ENCODE data around the gene CENPK.
A peak's percentile ranks its signal among the peaks of the same experiment; 100 is the strongest.
"Not testable (repeated sequence)": the region's sequence is repeated elsewhere in the genome, so short reads cannot be mapped to it uniquely, and the experiment has no call there.

Gene CENPK

DNA sequence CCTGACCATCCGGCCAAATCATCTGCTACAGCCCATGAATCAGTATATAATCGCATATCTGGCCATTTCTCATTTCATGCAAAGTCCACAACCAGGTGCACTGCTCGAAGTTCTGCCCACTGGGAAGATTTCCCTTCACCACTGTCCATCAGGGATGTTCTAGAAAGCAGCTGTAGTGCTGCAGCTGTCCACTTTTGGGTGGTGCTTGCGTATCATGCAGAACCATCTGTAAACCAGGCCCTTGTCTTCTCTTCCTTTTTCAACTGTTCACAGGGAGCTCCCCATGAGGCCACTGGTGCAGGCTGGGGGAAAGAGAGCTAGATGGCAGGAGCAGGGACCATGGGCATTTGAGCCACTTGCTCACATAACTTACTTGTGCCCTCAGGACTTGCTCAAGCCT, 73.8 kb downstream of the CENPK start:
- no peak for DNase-seq

- DNase-seq, result not testable (repeated sequence)
Observed at GRCh38 chr5:65488038-65488687, 74.8 kb downstream of the CENPK start.

DNA sequence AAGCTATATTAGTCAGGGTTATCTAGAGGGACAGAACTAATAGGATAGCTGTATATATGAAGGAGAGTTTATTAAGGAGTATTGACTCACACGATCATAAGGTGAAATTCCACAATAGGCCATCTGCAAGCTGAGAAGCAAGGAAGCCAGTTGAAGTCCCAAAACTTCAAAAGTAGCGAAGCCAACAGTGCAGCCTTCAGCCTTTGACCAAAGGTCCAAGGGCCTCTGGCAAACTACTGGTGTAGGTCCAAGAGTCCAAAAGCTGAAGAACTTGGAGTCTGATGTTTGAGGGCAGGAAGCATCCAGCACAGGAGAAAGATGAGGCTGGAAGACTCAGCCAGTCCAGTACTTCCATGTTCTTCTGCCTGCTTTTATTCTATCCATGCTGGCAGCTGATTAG, 76.2 kb downstream of the CENPK start:
- DNase-seq, result not testable (repeated sequence)

DNA sequence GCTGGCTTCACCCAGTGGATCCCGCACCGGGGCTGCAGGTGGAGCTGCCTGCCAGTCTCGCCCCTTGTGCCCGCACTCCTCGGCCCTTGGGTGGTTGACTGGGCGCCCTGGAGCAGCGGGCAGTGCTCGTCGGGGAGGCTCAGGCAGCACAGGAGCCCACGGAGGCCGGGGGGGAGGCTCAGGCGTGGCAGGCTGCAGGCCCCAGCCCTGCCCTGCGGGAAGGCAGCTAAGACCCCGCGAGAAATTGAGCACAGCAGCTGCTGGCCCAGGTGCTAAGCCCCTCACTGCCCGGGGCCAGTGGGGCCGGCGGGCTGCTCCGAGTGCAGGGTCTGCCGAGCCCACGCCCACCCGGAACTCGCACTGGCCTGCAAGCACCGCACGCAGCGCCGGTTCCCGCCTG, 77.6 kb downstream of the CENPK start:
- no peak for DNase-seq

DNA sequence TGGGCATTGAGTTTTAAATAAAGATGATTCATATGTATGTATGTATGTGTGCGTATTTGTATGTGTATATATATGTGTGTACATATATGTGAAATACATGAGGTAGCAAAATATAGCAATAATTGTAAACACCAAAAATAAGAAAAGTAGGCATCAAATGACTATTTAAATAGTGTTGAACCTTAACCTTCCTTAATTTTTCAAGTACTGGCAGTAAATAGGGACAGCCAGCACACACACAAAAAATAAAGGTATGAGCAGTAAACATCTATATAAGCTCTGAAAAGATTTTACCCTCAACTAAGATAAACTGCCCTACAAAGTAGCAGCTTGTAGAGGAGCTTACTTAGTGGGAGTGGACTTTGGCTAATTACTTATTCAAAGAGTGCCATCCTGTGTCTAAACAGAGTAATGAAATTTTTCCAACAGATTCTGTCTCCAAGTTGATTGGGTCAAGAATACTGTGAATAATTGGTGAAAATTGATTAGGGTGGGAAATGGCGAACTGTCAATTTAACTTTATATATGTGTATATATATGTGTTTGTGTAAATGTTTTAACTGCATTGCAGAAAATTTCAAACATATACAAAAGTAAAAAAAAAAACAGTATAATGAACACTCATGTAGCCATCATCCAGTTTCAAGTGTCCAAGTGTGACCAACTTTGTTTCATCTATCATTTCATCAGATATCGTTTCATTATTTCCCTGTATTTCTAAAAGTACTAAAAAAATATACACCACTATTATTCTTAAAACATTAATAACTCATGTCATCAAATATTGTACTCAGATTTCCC, 79.2 kb downstream of the CENPK start:
- no peak for DNase-seq

DNA sequence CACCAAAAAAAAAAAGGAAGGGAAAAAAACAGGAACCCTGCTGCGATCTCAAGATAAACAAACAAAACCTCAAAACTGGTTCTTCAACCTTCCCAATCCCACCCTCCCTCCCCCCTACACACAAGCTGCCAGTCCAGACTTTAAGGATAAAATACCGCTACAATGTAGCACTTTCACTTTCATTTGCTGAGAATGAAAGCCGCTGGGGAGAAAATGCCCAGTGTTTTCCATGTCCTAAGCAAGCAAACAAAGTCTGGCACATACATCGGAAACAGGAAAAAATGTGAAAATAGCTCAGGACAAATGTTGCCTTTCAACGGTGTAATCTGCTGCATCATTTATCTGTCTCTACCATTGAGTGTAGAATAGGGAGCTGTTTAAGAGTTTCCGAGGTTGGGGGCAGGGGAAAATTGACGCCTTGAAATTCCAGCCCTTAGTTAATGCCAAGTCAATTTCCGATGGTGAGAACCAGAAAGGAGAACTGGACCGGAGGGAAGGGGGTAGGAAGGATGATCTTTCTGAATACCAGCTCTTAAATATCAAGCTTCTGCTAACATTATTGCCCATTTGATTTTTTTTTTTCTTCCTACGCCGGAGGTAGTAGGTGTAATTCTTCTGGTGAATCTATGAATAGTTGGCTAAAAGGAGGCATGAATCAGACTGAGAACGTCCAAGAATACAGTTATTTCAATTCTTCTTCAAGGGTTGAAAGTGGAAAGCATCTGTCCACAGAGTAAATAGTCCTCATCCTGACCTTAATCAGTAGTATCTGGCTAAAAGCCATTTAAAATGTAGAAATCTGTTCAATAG, 80.0 kb downstream of the CENPK start:
- no peak for DNase-seq

- DNase-seq, result no peak
Observed at GRCh38 chr5:65482296-65482735, 80.7 kb downstream of the CENPK start.

GRCh38 chr5:65481635-65482295, 81.2 kb downstream of the CENPK start, which contains the start of gene ADAMTS6:
TSS of gene ADAMTS6 (minus strand) at chr5:65481920. CDS start at chr5:65473673, 8,247 bp downstream.
- peak; percentile 74 for DNase-seq

DNA sequence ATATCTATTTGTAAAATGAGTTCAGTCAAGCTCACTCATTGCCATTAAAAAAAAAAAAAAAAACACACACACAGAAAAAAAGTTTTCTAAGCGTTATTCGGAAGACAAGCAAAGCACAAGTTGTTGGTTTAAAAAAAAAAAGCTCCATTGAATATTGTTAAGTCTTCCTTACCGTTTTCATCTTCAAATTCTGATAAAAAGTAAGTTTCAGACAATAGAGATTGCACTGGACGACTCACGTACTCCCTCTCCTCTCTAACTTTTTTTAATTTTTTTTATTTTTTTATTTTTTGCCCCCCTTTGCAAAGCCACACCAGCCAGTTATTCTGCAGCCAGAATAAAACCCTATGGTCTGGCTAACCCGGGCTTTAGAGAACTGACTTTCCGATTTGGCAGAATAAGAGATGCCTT, 81.8 kb downstream of the CENPK start:
- no peak for DNase-seq

- DNase-seq, result peak; percentile 19
Observed at GRCh38 chr5:65480306-65480865, 82.6 kb downstream of the CENPK start.

- no peak for DNase-seq
Observed at GRCh38 chr5:65479527-65479926, 83.4 kb downstream of the CENPK start.

DNA sequence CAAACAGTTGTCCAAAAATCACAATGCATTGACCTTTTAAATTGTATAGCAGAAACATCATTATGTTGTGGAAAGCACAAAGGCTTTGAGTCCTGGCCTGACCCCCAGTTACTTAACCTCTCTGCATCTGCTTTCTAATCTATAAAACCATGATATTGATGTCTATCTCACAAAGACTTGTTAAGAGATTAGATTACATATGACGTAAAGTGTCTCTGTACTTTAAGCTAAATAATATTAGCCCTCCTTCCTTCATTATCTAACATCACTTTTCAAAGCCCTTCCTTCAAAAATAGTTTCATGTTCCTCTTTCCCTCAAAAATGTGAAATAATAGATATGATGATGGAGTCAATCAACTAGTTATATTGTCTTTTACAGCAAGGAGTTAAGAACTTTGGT, 84.6 kb downstream of the CENPK start:
- no peak for DNase-seq

- no peak for DNase-seq
Observed at GRCh38 chr5:65475895-65476294, 87.1 kb downstream of the CENPK start.

- no peak for DNase-seq
Observed at GRCh38 chr5:65475336-65475735, 87.6 kb downstream of the CENPK start.

- DNase-seq, result no peak
Observed at GRCh38 chr5:65474130-65474711, 88.7 kb downstream of the CENPK start.

DNA sequence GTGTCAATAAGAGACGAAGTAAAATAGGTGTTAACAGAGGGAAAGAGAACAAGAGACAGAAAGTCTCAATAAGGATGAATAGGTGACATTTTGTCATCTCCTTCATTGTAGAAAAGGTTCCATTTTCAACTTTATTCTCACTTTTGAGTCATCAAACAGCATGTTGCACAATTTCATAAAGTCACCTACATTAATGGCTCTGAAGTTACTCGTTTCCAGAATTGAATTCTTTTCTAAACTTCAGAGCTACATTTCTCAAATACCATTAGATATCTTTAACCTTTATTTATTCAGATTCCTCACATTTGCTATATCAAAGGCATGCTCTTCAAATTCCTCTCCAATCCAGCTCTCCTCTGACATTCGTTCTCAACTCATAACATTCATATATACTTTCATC, 94.3 kb downstream of the CENPK start:
- no peak for DNase-seq

Measured in stimulated activated CD4-positive, alpha-beta T cell treated with anti-CD3 and anti-CD28 coated beads, Interleukin-4, amount 100 ng/mL, for 1 hour (primary cell).